Ovary (tissue), 3 donors: ENCODE results near the gene RNU4-1.

ENCODE experiments used
- POLR2A ChIP-seq: fragments of 450-650 bp; IDR thresholded peaks from one replicate; pipeline ENCODE4 v1.6.1; 2017; ENCODE audit warnings: antibody characterized with exemption, mild to moderate bottlenecking, moderate library complexity
- TF ChIP-seq, protein P1 (sequence below), 3 donors: fragments of 450-650 bp in 2 of 3; fragments of 200-600 bp in 1 of 3; IDR thresholded peaks; one replicate each; pipeline versions ENCODE4 v1.5.1 to v1.8.0; 2016 to 2022; ENCODE audit warnings: antibody characterized with exemption in 3 of 3, mild to moderate bottlenecking in 1 of 3
- donor health status: DM: no; HTN: no; CAD: no.

GRCh38 chr12:120332523-120332922, 39.5 kb upstream of the RNU4-1 start:
- TF ChIP-seq, protein P1, sequence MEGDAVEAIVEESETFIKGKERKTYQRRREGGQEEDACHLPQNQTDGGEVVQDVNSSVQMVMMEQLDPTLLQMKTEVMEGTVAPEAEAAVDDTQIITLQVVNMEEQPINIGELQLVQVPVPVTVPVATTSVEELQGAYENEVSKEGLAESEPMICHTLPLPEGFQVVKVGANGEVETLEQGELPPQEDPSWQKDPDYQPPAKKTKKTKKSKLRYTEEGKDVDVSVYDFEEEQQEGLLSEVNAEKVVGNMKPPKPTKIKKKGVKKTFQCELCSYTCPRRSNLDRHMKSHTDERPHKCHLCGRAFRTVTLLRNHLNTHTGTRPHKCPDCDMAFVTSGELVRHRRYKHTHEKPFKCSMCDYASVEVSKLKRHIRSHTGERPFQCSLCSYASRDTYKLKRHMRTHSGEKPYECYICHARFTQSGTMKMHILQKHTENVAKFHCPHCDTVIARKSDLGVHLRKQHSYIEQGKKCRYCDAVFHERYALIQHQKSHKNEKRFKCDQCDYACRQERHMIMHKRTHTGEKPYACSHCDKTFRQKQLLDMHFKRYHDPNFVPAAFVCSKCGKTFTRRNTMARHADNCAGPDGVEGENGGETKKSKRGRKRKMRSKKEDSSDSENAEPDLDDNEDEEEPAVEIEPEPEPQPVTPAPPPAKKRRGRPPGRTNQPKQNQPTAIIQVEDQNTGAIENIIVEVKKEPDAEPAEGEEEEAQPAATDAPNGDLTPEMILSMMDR (IDR thresholded peaks at IDR 0.05): no peak
- TF ChIP-seq POLR2A: no peak
